ENCODE data around the gene UBE2J2.

GRCh38 chr1:1262071-1262470, 11.6 kb downstream of the UBE2J2 start:
- TF ChIP-seq TCF12 (IDR thresholded peaks at IDR 0.05; ENCODE audit: low read depth) (no peak), CEBPB (IDR thresholded peaks at IDR 0.05) (no peak), YY1 (IDR thresholded peaks at IDR 0.05; ENCODE audit: low read depth) (no peak), MAX (IDR thresholded peaks at IDR 0.05) (no peak), RAD21 (IDR thresholded peaks at IDR 0.05; ENCODE audit: low read depth) (no peak), REST (IDR thresholded peaks at IDR 0.05; ENCODE audit: low read depth) (no peak), CREB1 (IDR thresholded peaks at IDR 0.05; ENCODE audit: low read depth) (no peak), EP300 (IDR thresholded peaks at IDR 0.05; ENCODE audit: borderline replicate concordance) (no peak), FOXM1 (IDR thresholded peaks at IDR 0.05; ENCODE audit: borderline replicate concordance, low read depth) (no peak), TEAD4 (IDR thresholded peaks at IDR 0.05) (no peak), TAF1 (IDR thresholded peaks at IDR 0.05; ENCODE audit: low read depth) (no peak), USF1 (IDR thresholded peaks at IDR 0.05) (no peak)
